ENCODE results near the gene SIPA1L3. TPM values are rescaled to one million over a fixed set of nuclear protein-coding genes. Genes with fewer than 3 reads are reported as not detected.

Gene SIPA1L3
- total RNA-seq, 1 experiment from 2014 or later = 36.0 TPM

DNA sequence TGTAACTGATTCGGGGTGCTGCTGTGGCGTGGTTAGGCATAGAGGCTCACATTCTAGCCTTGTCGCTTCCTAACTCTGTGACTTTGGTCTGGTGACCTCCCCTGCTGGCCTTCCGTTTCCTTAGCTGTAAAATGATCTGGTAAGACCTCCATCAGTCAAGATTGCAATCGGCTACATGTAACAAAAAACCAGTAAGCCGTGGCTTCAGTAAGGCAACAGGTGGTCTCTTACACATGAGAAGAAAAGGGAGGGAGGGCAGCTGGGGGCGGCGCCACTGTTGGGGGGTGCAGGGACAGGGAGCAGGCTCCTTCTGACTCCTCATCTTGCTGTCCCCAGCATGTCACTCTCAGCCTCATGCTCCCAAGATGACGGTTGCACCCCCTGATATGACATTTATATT lies 148.0 kb downstream of the SIPA1L3 start:
- no TSS peak for BruUV-seq (replicated peaks)
- Mint-ChIP-seq H3K36me3 (ENCODE audit: insufficient read depth, unreplicated experiment) (no peaks in the 10 kb centered on the region), H3K9me3 (ENCODE audit: unreplicated experiment) (no peaks in the 10 kb centered on the region), H3K4me3 (ENCODE audit: unreplicated experiment) (no peak overlapping the region), H3K4me1 (ENCODE audit: insufficient read depth, unreplicated experiment) (no peaks in the 10 kb centered on the region), H3K27me3 (ENCODE audit: insufficient read depth, unreplicated experiment) (no peaks in the 10 kb centered on the region), H3K27ac (ENCODE audit: low read depth, unreplicated experiment) (no peak overlapping the region)
- intact Hi-C loops (cut with micrococcal nuclease) = no loop called here
- CTCF ChIA-PET = interaction anchor here (0.6 to 2.9 kb wide), 3 partner anchors 80 to 152 kb away, joined by 3 to 5 read pairs (median 4); no protein-coding TSS in a partner anchor
- TF ChIP-seq CTCF (IDR thresholded peaks at IDR 0.05; ENCODE audit: unreplicated experiment) = no peak
- DNase-seq (ENCODE audit: unreplicated experiment) = no peak
- POLR2A ChIA-PET = no interaction called here

- ChIA-PET CTCF (interaction anchor here (1.2 to 2.9 kb wide), 2 partner anchors 79 to 153 kb away, joined by 3 to 5 read pairs; no protein-coding TSS in a partner anchor), POLR2A (no interaction called here)
- no peak for DNase-seq (ENCODE audit: unreplicated experiment)
- Mint-ChIP-seq H3K4me1 (ENCODE audit: insufficient read depth, unreplicated experiment) (peaks cover under 1% of the 10 kb centered on the region), H3K9me3 (ENCODE audit: unreplicated experiment) (no peaks in the 10 kb centered on the region), H3K4me3 (ENCODE audit: unreplicated experiment) (no peak overlapping the region), H3K36me3 (ENCODE audit: insufficient read depth, unreplicated experiment) (no peaks in the 10 kb centered on the region), H3K27ac (ENCODE audit: low read depth, unreplicated experiment) (no peak overlapping the region), H3K27me3 (ENCODE audit: insufficient read depth, unreplicated experiment) (no peaks in the 10 kb centered on the region)
- intact Hi-C loops (cut with micrococcal nuclease) = no loop called here
- BruUV-seq (replicated peaks) = no TSS peak
- TF ChIP-seq CTCF (IDR thresholded peaks at IDR 0.05; ENCODE audit: unreplicated experiment) = no peak
Measured at GRCh38 chr19:38055655-38056521, 148.9 kb downstream of the SIPA1L3 start.

GRCh38 chr19:38056646-38057045 lies 149.6 kb downstream of the SIPA1L3 start:
- Mint-ChIP-seq H3K4me1 (ENCODE audit: insufficient read depth, unreplicated experiment) (peaks cover 8% of the 10 kb centered on the region), H3K27ac (ENCODE audit: low read depth, unreplicated experiment) (no peak overlapping the region), H3K36me3 (ENCODE audit: insufficient read depth, unreplicated experiment) (no peaks in the 10 kb centered on the region), H3K4me3 (ENCODE audit: unreplicated experiment) (no peak overlapping the region), H3K27me3 (ENCODE audit: insufficient read depth, unreplicated experiment) (no peaks in the 10 kb centered on the region), H3K9me3 (ENCODE audit: unreplicated experiment) (no peaks in the 10 kb centered on the region)
- BruUV-seq (replicated peaks) = no TSS peak
- CTCF ChIA-PET = no interaction called here
- POLR2A ChIA-PET = no interaction called here
- no peak for DNase-seq (ENCODE audit: unreplicated experiment)
- intact Hi-C loops (cut with micrococcal nuclease) = no loop called here
- TF ChIP-seq CTCF (IDR thresholded peaks at IDR 0.05; ENCODE audit: unreplicated experiment) = no peak

DNA sequence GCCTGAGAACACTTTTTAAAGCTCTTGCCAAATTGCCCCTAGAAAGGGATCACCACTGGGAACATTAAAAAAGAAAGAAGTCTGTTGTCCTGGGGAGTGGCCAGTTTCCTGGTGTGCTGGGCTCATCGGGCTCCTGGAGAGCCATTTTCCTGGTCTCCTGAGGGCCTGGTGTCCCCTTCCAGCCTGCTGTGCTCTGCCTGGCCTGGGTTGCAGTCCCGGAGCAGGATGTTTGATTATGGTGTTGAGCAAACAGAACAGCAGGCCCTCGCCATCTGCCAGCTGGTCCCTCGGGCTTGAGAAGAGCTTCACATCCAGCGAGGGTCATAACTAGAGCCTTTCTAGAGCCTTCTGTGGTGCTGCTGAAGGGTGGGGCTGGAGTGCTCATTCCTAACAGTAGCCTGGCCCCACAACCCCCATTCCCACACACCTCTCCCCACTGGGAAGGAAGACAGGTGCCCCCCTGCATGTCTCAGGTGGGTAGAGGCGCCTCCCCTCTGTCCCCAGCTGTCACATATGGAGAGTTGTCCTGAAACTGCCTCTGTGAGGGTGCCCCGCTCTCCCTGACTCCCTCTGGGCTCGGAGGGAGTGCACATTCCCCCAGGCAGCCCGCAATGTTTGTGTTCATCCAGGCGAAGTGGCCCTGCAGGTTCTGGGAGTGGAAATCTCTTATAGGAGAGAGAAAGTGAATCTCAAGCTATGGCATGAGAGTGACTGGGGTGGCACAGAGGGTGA lies 151.1 kb downstream of the SIPA1L3 start:
- H3K4me1 Mint-ChIP-seq (ENCODE audit: insufficient read depth, unreplicated experiment) = peaks cover 10% of the 10 kb centered on the region
- H3K9me3 Mint-ChIP-seq (ENCODE audit: unreplicated experiment) = no peaks in the 10 kb centered on the region
- H3K4me3 Mint-ChIP-seq (ENCODE audit: unreplicated experiment) = no peak overlapping the region
- H3K27me3 Mint-ChIP-seq (ENCODE audit: insufficient read depth, unreplicated experiment) = no peaks in the 10 kb centered on the region
- no peak for DNase-seq (ENCODE audit: unreplicated experiment)
- H3K36me3 Mint-ChIP-seq (ENCODE audit: insufficient read depth, unreplicated experiment) = no peaks in the 10 kb centered on the region
- ChIA-PET POLR2A (no interaction called here), CTCF (interaction anchor here (0.7 to 1.0 kb wide), 2 partner anchors 37 to 75 kb away, joined by 3 to 5 read pairs; no protein-coding TSS in a partner anchor)
- TF ChIP-seq CTCF (IDR thresholded peaks at IDR 0.05; ENCODE audit: unreplicated experiment) = no peak
- H3K27ac Mint-ChIP-seq (ENCODE audit: low read depth, unreplicated experiment) = no peak overlapping the region
- no TSS peak for BruUV-seq (replicated peaks)
- intact Hi-C loops (cut with micrococcal nuclease) = no loop called here
